NCI-H2107 (cell line): ENCODE results near the gene CHMP2B.
"Not testable (repeated sequence)": the region's sequence is repeated elsewhere in the genome, so short reads cannot be mapped to it uniquely, and the experiment has no call there.

Experiments
- DNase-seq: peaks from one replicate; lab custom pipeline; 2025; lab: John Stamatoyannopoulos, UW

CHMP2B gene

GRCh38 chr3:87233805-87234204, 6.7 kb downstream of the CHMP2B start:
- no peak for DNase-seq

- no peak for DNase-seq
These were observed 9.0 kb downstream of the CHMP2B start for GRCh38 chr3:87236093-87236492.

GRCh38 chr3:87246662-87247429, 19.7 kb downstream of the CHMP2B start:
- DNase-seq, result no peak

- no peak for DNase-seq
These were observed 20.3 kb downstream of the CHMP2B start for GRCh38 chr3:87247430-87247773.

GRCh38 chr3:87248231-87248630, 21.1 kb downstream of the CHMP2B start:
- not testable (repeated sequence) for DNase-seq

- DNase-seq, result no peak
These were observed 21.7 kb downstream of the CHMP2B start for GRCh38 chr3:87248831-87249230.

GRCh38 chr3:87250009-87250408, 22.9 kb downstream of the CHMP2B start:
- DNase-seq, result no peak

- DNase-seq, result no peak
These were observed 33.2 kb downstream of the CHMP2B start for GRCh38 chr3:87260270-87260669.

- no peak for DNase-seq
These were observed 34.8 kb downstream of the CHMP2B start for GRCh38 chr3:87261925-87262324.

GRCh38 chr3:87267953-87268645, 41.0 kb downstream of the CHMP2B start:
- no peak for DNase-seq

GRCh38 chr3:87268646-87269211, 41.6 kb downstream of the CHMP2B start:
- DNase-seq, result peak; percentile 31

- DNase-seq, result no peak
These were observed 42.6 kb downstream of the CHMP2B start for GRCh38 chr3:87269723-87270122.

- DNase-seq, result no peak
These were observed 44.0 kb downstream of the CHMP2B start for GRCh38 chr3:87270908-87271700.

GRCh38 chr3:87272718-87273341, 45.7 kb downstream of the CHMP2B start:
- no peak for DNase-seq

- DNase-seq, result no peak
These were observed 49.4 kb downstream of the CHMP2B start, which contains the start of gene POU1F1 for GRCh38 chr3:87276484-87276883. TSS of gene POU1F1 (minus strand) at chr3:87276584. CDS start at chr3:87276462, 122 bp downstream.

GRCh38 chr3:87287011-87287410, 59.9 kb downstream of the CHMP2B start:
- DNase-seq, result no peak

- DNase-seq, result no peak
These were observed 61.3 kb downstream of the CHMP2B start for GRCh38 chr3:87288446-87288845.

- peak; percentile 10 for DNase-seq
These were observed 71.1 kb downstream of the CHMP2B start for GRCh38 chr3:87298111-87298718.

GRCh38 chr3:87305031-87305430, 77.9 kb downstream of the CHMP2B start:
- DNase-seq, result not testable (repeated sequence)
